ENCODE data around the gene CABCOCO1.

The CABCOCO1 gene

GRCh38 chr10:61754587-61755550 lies 92.1 kb downstream of the CABCOCO1 start:
- no peak for DNase-seq (ENCODE audit: low read depth in 2 of 2)

- DNase-seq (ENCODE audit: low read depth in 2 of 2): no peak
Measured at GRCh38 chr10:61757001-61757400, 94.3 kb downstream of the CABCOCO1 start.

GRCh38 chr10:61757525-61758397 lies 95.0 kb downstream of the CABCOCO1 start:
- no peak for DNase-seq (ENCODE audit: low read depth in 2 of 2)

GRCh38 chr10:61758433-61758832 lies 95.7 kb downstream of the CABCOCO1 start:
- no peak for DNase-seq (ENCODE audit: low read depth in 2 of 2)

GRCh38 chr10:61759751-61760150 lies 97.0 kb downstream of the CABCOCO1 start:
- no peak for DNase-seq (ENCODE audit: low read depth in 2 of 2)

GRCh38 chr10:61760943-61761824 lies 98.5 kb downstream of the CABCOCO1 start:
- DNase-seq (ENCODE audit: low read depth in 2 of 2): no peak

GRCh38 chr10:61761825-61762217 lies 99.1 kb downstream of the CABCOCO1 start:
- no peak for DNase-seq (ENCODE audit: low read depth in 2 of 2)

GRCh38 chr10:61763778-61764177 lies 101.0 kb downstream of the CABCOCO1 start:
- DNase-seq (ENCODE audit: low read depth in 2 of 2): no peak

GRCh38 chr10:61764486-61764885 lies 101.8 kb downstream of the CABCOCO1 start:
- DNase-seq (ENCODE audit: low read depth in 2 of 2): no peak

- no peak for DNase-seq (ENCODE audit: low read depth in 2 of 2)
Measured at GRCh38 chr10:61765176-61766087, 102.7 kb downstream of the CABCOCO1 start.

- DNase-seq (ENCODE audit: low read depth in 2 of 2): no peak
Measured at GRCh38 chr10:61766927-61767326, 104.2 kb downstream of the CABCOCO1 start.

GRCh38 chr10:61774031-61774430 lies 111.3 kb downstream of the CABCOCO1 start:
- no peak for DNase-seq (ENCODE audit: low read depth in 2 of 2)

- no peak for DNase-seq (ENCODE audit: low read depth in 2 of 2)
Measured at GRCh38 chr10:61775111-61775510, 112.4 kb downstream of the CABCOCO1 start.

GRCh38 chr10:61776615-61777266 lies 114.0 kb downstream of the CABCOCO1 start:
- DNase-seq (ENCODE audit: low read depth in 2 of 2): no peak

- no peak for DNase-seq (ENCODE audit: low read depth in 2 of 2)
Measured at GRCh38 chr10:61778137-61778536, 115.4 kb downstream of the CABCOCO1 start.

- DNase-seq (ENCODE audit: low read depth in 2 of 2): no peak
Measured at GRCh38 chr10:61779276-61779675, 116.5 kb downstream of the CABCOCO1 start.

GRCh38 chr10:61779950-61780659 lies 117.4 kb downstream of the CABCOCO1 start:
- DNase-seq (ENCODE audit: low read depth in 2 of 2): no peak

- DNase-seq (ENCODE audit: low read depth in 2 of 2): no peak
Measured at GRCh38 chr10:61780732-61781131, 118.0 kb downstream of the CABCOCO1 start.

GRCh38 chr10:61781969-61782403 lies 119.3 kb downstream of the CABCOCO1 start:
- DNase-seq (ENCODE audit: low read depth in 2 of 2): no peak

All from stimulated activated CD8-positive, alpha-beta memory T cell treated with anti-CD3 and anti-CD28 coated beads, Interleukin-15, amount 100 ng/mL, for 48 hours (primary cell).